GM23338 (cell line): ENCODE measurements around the gene WDR1. TPM values are rescaled to one million over a fixed set of nuclear protein-coding genes. Genes with fewer than 3 reads are reported as not detected.

Source experiments
- ATAC-seq: fragments of 200-7000 bp; cut with Tn5 transposase; 3 replicates; pipeline ENCODE4 v1.9.1; 2020
- DNase-seq: peaks from one replicate; pipeline ENCODE4 v3.0.0-alpha.2; 2015; ENCODE audit warnings: low spot score
- H2AFZ ChIP-seq: fragments of 200-600 bp; sonication (generic); 2 replicates; pipeline ENCODE4 v1.8.0; 2016; ENCODE audit warnings: antibody characterized with exemption, mild to moderate bottlenecking, moderate library complexity
- H3F3A ChIP-seq: fragments of 200-600 bp; sonication (generic); replicated peaks from 2 replicates; pipeline ENCODE4 v1.8.0; 2017; ENCODE audit warnings: antibody characterized with exemption, mixed run types, low read depth
- H3K27ac ChIP-seq: fragments of 200-600 bp; sonication (generic); 2 replicates; pipeline ENCODE4 v1.6.1; 2016; ENCODE audit warnings: low read depth
- H3K27me3 ChIP-seq: fragments of 200-600 bp; sonication (generic); 2 replicates; pipeline ENCODE4 v1.8.0; 2016; ENCODE audit warnings: mild to moderate bottlenecking, mixed run types, moderate library complexity; ENCODE audit not compliant: insufficient read depth
- H3K36me3 ChIP-seq: fragments of 200-600 bp; sonication (generic); 2 replicates; pipeline ENCODE4 v1.8.0; 2016; ENCODE audit warnings: mild to moderate bottlenecking; ENCODE audit not compliant: insufficient read depth
- H3K4me1 ChIP-seq: fragments of 200-600 bp; sonication (generic); 2 replicates; pipeline ENCODE4 v1.8.0; 2016; ENCODE audit warnings: mild to moderate bottlenecking, moderate library complexity; ENCODE audit not compliant: insufficient read depth
- H3K4me2 ChIP-seq: fragments of 200-600 bp; sonication (generic); 2 replicates; pipeline ENCODE4 v1.7.1; 2017; ENCODE audit warnings: mixed run types
- H3K4me3 ChIP-seq: fragments of 200-600 bp; sonication (generic); 2 replicates; pipeline ENCODE4 v1.6.1; 2016; ENCODE audit warnings: mixed run types
- H3K79me2 ChIP-seq: fragments of 200-600 bp; sonication (generic); replicated peaks from 2 replicates; pipeline ENCODE4 v1.8.0; 2017; ENCODE audit warnings: mild to moderate bottlenecking; ENCODE audit not compliant: insufficient read depth
- H3K9me2 ChIP-seq: fragments of 200-600 bp; sonication (generic); 2 replicates; pipeline ENCODE4 v1.8.0; 2017; ENCODE audit not compliant: insufficient read depth
- H4K20me1 ChIP-seq: fragments of 200-600 bp; sonication (generic); replicated peaks from 2 replicates; pipeline ENCODE4 v1.8.0; 2017; ENCODE audit warnings: mild to moderate bottlenecking; ENCODE audit not compliant: insufficient read depth
- H3K27ac Mint-ChIP-seq: 2 replicates; pipeline ENCODE4 v1.8.0; 2020; ENCODE audit warnings: inconsistent platforms, mild to moderate bottlenecking, moderate library complexity, mixed read lengths
- H3K27me3 Mint-ChIP-seq: 3 replicates; pipeline ENCODE4 v1.8.0; 2022; ENCODE audit warnings: low read depth, mild to moderate bottlenecking, moderate library complexity, mixed read lengths, inconsistent platforms; ENCODE audit not compliant: insufficient read depth, poor library complexity
- H3K36me3 Mint-ChIP-seq: 3 replicates; pipeline ENCODE4 v1.8.0; 2021; ENCODE audit warnings: low read depth, mild to moderate bottlenecking, inconsistent platforms, moderate library complexity, mixed read lengths
- H3K4me1 Mint-ChIP-seq: 3 replicates; pipeline ENCODE4 v1.8.0; 2020; ENCODE audit warnings: mild to moderate bottlenecking, inconsistent platforms, mixed read lengths
- H3K4me3 Mint-ChIP-seq: 3 replicates; pipeline ENCODE4 v1.8.0; 2021; ENCODE audit warnings: moderate library complexity, mild to moderate bottlenecking, inconsistent platforms, mixed read lengths
- H3K9me3 Mint-ChIP-seq: 3 replicates; pipeline ENCODE4 v1.8.0; 2020; ENCODE audit warnings: moderate library complexity, mild to moderate bottlenecking, inconsistent platforms, mixed read lengths
- CREB1 ChIP-seq: fragments of 250-450 bp; sonication (Bioruptor Pico); IDR thresholded peaks from 2 replicates; pipeline ENCODE4 v1.5.0; 2020; ENCODE audit warnings: low read depth, mild to moderate bottlenecking, moderate library complexity
- EZH2 ChIP-seq: fragments of 200-600 bp; sonication (generic); IDR thresholded peaks from one replicate; pipeline ENCODE4 v1.8.0; 2017; ENCODE audit warnings: antibody characterized with exemption, mild to moderate bottlenecking, low read depth; ENCODE audit not compliant: unreplicated experiment
- EZH2phosphoT487 ChIP-seq: fragments of 200-600 bp; sonication (generic); IDR thresholded peaks from one replicate; pipeline ENCODE4 v1.8.1; 2018; ENCODE audit warnings: antibody characterized with exemption; ENCODE audit not compliant: unreplicated experiment
- JUNB ChIP-seq: IDR thresholded peaks from one replicate; pipeline ENCODE4 v1.6.1; 2016; ENCODE audit warnings: antibody characterized with exemption; ENCODE audit not compliant: unreplicated experiment
- NANOG ChIP-seq: IDR thresholded peaks from 2 replicates; pipeline ENCODE4 v1.6.1; 2016; ENCODE audit warnings: antibody characterized with exemption, borderline replicate concordance
- POLR2AphosphoS5 ChIP-seq: IDR thresholded peaks from 2 replicates; pipeline ENCODE4 v1.6.1; 2016; ENCODE audit warnings: antibody characterized with exemption, low read depth
- STAT1 ChIP-seq: IDR thresholded peaks from one replicate; pipeline ENCODE4 v1.6.1; 2016; ENCODE audit warnings: antibody characterized with exemption; ENCODE audit not compliant: unreplicated experiment
- ZNF114 ChIP-seq: fragments of 250-450 bp; sonication (Bioruptor Pico); IDR thresholded peaks from 2 replicates; pipeline ENCODE4 v1.5.0; 2020; ENCODE audit warnings: mild to moderate bottlenecking, moderate library complexity
- ZNF331 ChIP-seq: fragments of 250-450 bp; sonication (Bioruptor Pico); IDR thresholded peaks from 2 replicates; pipeline ENCODE4 v1.5.0; 2020; ENCODE audit warnings: low read depth, mild to moderate bottlenecking, moderate library complexity
- polyA plus RNA-seq: library from polyadenylated mRNA; unstranded; fragments of >200 nt; fragmentation: Nextera tagmentation; extraction: Ambion mirVana; gene quantifications from 2 replicates; pipeline ENCODE4 v1.2.1, GENCODE V29; 2016
- total RNA-seq: library from RNA; depleted of rRNA; stranded (reverse); fragments of >200 nt; shearing (Covaris generic); gene quantifications from 2 replicates; pipeline ENCODE4 v1.2.3, GENCODE V29; 2014
- TF ChIP-seq, protein P1 (sequence below): fragments of 250-450 bp; sonication (Bioruptor Pico); IDR thresholded peaks from 2 replicates; pipeline ENCODE4 v1.5.0; 2020; ENCODE audit warnings: mild to moderate bottlenecking, moderate library complexity
- TF ChIP-seq, protein P2 (sequence below): IDR thresholded peaks from one replicate; pipeline ENCODE4 v1.6.1; 2018; ENCODE audit warnings: antibody characterized with exemption; ENCODE audit not compliant: unreplicated experiment
- TF ChIP-seq, protein P3 (sequence below), 2 experiments: fragments of 200-600 bp in 1 of 2; sonication (generic) in 1 of 2; conservative IDR thresholded peaks; 2 replicates each; pipeline versions ENCODE4 v1.5.1 to v1.6.1; 2016 to 2017; ENCODE audit warnings: antibody characterized with exemption in 2 of 2, low read depth in 2 of 2, mild to moderate bottlenecking in 2 of 2, moderate library complexity in 1 of 2
- TF ChIP-seq, protein P4 (sequence below): IDR thresholded peaks from 2 replicates; pipeline ENCODE4 v1.6.1; 2016; ENCODE audit warnings: antibody characterized with exemption

Gene WDR1
- total and polyA plus RNA-seq, 2 experiments from 2014 or later, result 93.2 to 248 TPM

DNA sequence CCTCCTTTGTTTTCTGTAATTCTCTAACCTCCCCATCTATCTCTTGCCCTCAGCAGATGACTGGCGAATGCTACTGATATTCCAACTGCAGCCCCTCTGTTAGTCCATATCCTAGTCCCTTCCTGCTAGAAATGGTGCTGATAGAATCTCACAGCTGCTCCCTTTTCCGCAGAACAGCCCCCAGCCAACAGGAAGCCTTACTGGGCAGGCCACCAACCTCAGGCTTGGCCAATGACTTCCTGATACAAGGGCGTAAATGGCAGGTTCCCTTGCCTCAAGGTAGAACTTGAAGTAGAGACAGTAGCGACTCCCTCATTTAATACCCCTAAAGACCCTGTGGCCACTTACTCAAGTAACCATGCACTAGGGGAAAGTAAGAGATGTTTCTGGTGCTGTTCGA is 68.6 kb downstream of the WDR1 start:
- H3K27ac Mint-ChIP-seq, result no peak overlapping the region
- Histone ChIP-seq H4K20me1 (no peaks in the 10 kb centered on the region), H3F3A (no peaks in the 10 kb centered on the region), H3K9me2 (no peaks in the 10 kb centered on the region), H3K79me2 (no peaks in the 10 kb centered on the region), H3K4me3 (no peak overlapping the region), H3K4me1 (peaks cover 13% of the 10 kb centered on the region), H2AFZ (no peak overlapping the region), H3K27ac (no peak overlapping the region), H3K36me3 (no peaks in the 10 kb centered on the region), H3K4me2 (no peak overlapping the region), H3K27me3 (no peaks in the 10 kb centered on the region)
- H3K4me3 Mint-ChIP-seq, result no peak overlapping the region
- DNase-seq (no peak), ATAC-seq (no peak)
- no peaks in the 10 kb centered on the region for H3K9me3 Mint-ChIP-seq
- no peaks in the 10 kb centered on the region; the same call in 2 of the 3 replicates for H3K36me3 Mint-ChIP-seq
- TF ChIP-seq, protein P1, sequence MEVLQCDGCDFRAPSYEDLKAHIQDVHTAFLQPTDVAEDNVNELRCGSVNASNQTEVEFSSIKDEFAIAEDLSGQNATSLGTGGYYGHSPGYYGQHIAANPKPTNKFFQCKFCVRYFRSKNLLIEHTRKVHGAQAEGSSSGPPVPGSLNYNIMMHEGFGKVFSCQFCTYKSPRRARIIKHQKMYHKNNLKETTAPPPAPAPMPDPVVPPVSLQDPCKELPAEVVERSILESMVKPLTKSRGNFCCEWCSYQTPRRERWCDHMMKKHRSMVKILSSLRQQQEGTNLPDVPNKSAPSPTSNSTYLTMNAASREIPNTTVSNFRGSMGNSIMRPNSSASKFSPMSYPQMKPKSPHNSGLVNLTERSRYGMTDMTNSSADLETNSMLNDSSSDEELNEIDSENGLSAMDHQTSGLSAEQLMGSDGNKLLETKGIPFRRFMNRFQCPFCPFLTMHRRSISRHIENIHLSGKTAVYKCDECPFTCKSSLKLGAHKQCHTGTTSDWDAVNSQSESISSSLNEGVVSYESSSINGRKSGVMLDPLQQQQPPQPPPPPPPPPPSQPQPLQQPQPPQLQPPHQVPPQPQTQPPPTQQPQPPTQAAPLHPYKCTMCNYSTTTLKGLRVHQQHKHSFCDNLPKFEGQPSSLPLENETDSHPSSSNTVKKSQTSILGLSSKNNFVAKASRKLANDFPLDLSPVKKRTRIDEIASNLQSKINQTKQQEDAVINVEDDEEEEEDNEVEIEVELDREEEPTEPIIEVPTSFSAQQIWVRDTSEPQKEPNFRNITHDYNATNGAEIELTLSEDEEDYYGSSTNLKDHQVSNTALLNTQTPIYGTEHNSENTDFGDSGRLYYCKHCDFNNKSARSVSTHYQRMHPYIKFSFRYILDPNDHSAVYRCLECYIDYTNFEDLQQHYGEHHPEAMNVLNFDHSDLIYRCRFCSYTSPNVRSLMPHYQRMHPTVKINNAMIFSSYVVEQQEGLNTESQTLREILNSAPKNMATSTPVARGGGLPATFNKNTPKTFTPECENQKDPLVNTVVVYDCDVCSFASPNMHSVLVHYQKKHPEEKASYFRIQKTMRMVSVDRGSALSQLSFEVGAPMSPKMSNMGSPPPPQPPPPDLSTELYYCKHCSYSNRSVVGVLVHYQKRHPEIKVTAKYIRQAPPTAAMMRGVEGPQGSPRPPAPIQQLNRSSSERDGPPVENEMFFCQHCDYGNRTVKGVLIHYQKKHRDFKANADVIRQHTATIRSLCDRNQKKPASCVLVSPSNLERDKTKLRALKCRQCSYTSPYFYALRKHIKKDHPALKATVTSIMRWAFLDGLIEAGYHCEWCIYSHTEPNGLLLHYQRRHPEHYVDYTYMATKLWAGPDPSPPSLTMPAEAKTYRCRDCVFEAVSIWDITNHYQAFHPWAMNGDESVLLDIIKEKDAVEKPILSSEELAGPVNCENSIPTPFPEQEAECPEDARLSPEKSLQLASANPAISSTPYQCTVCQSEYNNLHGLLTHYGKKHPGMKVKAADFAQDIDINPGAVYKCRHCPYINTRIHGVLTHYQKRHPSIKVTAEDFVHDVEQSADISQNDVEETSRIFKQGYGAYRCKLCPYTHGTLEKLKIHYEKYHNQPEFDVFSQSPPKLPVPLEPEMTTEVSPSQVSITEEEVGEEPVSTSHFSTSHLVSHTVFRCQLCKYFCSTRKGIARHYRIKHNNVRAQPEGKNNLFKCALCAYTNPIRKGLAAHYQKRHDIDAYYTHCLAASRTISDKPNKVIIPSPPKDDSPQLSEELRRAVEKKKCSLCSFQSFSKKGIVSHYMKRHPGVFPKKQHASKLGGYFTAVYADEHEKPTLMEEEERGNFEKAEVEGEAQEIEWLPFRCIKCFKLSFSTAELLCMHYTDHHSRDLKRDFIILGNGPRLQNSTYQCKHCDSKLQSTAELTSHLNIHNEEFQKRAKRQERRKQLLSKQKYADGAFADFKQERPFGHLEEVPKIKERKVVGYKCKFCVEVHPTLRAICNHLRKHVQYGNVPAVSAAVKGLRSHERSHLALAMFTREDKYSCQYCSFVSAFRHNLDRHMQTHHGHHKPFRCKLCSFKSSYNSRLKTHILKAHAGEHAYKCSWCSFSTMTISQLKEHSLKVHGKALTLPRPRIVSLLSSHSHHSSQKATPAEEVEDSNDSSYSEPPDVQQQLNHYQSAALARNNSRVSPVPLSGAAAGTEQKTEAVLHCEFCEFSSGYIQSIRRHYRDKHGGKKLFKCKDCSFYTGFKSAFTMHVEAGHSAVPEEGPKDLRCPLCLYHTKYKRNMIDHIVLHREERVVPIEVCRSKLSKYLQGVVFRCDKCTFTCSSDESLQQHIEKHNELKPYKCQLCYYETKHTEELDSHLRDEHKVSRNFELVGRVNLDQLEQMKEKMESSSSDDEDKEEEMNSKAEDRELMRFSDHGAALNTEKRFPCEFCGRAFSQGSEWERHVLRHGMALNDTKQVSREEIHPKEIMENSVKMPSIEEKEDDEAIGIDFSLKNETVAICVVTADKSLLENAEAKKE (CRISPR knock-in tag), result no peak
- TF ChIP-seq CREB1 (CRISPR knock-in tag) (no peak), JUNB (no peak), POLR2AphosphoS5 (no peak), ZNF114 (CRISPR knock-in tag) (no peak), ZNF331 (CRISPR knock-in tag) (no peak), EZH2 (no peak), NANOG (no peak), EZH2phosphoT487 (no peak), STAT1 (no peak)
- TF ChIP-seq, protein P2, sequence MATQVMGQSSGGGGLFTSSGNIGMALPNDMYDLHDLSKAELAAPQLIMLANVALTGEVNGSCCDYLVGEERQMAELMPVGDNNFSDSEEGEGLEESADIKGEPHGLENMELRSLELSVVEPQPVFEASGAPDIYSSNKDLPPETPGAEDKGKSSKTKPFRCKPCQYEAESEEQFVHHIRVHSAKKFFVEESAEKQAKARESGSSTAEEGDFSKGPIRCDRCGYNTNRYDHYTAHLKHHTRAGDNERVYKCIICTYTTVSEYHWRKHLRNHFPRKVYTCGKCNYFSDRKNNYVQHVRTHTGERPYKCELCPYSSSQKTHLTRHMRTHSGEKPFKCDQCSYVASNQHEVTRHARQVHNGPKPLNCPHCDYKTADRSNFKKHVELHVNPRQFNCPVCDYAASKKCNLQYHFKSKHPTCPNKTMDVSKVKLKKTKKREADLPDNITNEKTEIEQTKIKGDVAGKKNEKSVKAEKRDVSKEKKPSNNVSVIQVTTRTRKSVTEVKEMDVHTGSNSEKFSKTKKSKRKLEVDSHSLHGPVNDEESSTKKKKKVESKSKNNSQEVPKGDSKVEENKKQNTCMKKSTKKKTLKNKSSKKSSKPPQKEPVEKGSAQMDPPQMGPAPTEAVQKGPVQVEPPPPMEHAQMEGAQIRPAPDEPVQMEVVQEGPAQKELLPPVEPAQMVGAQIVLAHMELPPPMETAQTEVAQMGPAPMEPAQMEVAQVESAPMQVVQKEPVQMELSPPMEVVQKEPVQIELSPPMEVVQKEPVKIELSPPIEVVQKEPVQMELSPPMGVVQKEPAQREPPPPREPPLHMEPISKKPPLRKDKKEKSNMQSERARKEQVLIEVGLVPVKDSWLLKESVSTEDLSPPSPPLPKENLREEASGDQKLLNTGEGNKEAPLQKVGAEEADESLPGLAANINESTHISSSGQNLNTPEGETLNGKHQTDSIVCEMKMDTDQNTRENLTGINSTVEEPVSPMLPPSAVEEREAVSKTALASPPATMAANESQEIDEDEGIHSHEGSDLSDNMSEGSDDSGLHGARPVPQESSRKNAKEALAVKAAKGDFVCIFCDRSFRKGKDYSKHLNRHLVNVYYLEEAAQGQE, result no peak
- TF ChIP-seq, protein P3, sequence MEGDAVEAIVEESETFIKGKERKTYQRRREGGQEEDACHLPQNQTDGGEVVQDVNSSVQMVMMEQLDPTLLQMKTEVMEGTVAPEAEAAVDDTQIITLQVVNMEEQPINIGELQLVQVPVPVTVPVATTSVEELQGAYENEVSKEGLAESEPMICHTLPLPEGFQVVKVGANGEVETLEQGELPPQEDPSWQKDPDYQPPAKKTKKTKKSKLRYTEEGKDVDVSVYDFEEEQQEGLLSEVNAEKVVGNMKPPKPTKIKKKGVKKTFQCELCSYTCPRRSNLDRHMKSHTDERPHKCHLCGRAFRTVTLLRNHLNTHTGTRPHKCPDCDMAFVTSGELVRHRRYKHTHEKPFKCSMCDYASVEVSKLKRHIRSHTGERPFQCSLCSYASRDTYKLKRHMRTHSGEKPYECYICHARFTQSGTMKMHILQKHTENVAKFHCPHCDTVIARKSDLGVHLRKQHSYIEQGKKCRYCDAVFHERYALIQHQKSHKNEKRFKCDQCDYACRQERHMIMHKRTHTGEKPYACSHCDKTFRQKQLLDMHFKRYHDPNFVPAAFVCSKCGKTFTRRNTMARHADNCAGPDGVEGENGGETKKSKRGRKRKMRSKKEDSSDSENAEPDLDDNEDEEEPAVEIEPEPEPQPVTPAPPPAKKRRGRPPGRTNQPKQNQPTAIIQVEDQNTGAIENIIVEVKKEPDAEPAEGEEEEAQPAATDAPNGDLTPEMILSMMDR (conservative IDR thresholded peaks at IDR 0.05; ENCODE audit: low read depth in 2 of 2), result no peak
- TF ChIP-seq, protein P4, sequence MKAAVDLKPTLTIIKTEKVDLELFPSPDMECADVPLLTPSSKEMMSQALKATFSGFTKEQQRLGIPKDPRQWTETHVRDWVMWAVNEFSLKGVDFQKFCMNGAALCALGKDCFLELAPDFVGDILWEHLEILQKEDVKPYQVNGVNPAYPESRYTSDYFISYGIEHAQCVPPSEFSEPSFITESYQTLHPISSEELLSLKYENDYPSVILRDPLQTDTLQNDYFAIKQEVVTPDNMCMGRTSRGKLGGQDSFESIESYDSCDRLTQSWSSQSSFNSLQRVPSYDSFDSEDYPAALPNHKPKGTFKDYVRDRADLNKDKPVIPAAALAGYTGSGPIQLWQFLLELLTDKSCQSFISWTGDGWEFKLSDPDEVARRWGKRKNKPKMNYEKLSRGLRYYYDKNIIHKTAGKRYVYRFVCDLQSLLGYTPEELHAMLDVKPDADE, result no peak
- peaks cover 3% of the 10 kb centered on the region for H3K27me3 Mint-ChIP-seq
- peaks cover 29% of the 10 kb centered on the region for H3K4me1 Mint-ChIP-seq
